ENCODE data around the gene MACROD2. TPM values are rescaled to one million over a fixed set of nuclear protein-coding genes. Genes with fewer than 3 reads are reported as not detected.
"Not testable (repeated sequence)": the region's sequence is repeated elsewhere in the genome, so short reads cannot be mapped to it uniquely, and the experiment has no call there.

Gene MACROD2
- total and polyA plus RNA-seq, 9 donors: 2.0 to 4.9 (median 3.1) TPM

- Histone ChIP-seq H3K4me3 (ENCODE audit: low read length) (no peak overlapping the region), H3K27ac (ENCODE audit: low read length) (no peak overlapping the region), H3K27me3 (ENCODE audit: control insufficient read depth, insufficient read depth, low read length) (no peaks in the 10 kb centered on the region), H3K4me1 (ENCODE audit: control insufficient read depth, insufficient read depth, low read length) (no peaks in the 10 kb centered on the region), H3K36me3 (ENCODE audit: control insufficient read depth, insufficient read depth, low read length) (no peaks in the 10 kb centered on the region), H3K9me3 (replicated peaks; ENCODE audit: control insufficient read depth, low read depth, low read length) (no peaks in the 10 kb centered on the region)
- no peak for DNase-seq
- no CpG with 5 or more reads among the region's 1 CpG for WGBS (ENCODE audit: insufficient coverage)
Measured at GRCh38 chr20:15113144-15113773, 1117.9 kb downstream of the MACROD2 start.

GRCh38 chr20:15119852-15120487 is 1124.7 kb downstream of the MACROD2 start:
- Histone ChIP-seq H3K9me3 (replicated peaks; ENCODE audit: control insufficient read depth, low read depth, low read length) (no peaks in the 10 kb centered on the region), H3K4me3 (ENCODE audit: low read length) (no peak overlapping the region), H3K27ac (ENCODE audit: low read length) (no peak overlapping the region), H3K36me3 (ENCODE audit: control insufficient read depth, insufficient read depth, low read length) (no peaks in the 10 kb centered on the region), H3K27me3 (ENCODE audit: control insufficient read depth, insufficient read depth, low read length) (no peaks in the 10 kb centered on the region), H3K4me1 (ENCODE audit: control insufficient read depth, insufficient read depth, low read length) (no peaks in the 10 kb centered on the region)
- WGBS (ENCODE audit: insufficient coverage): no CpG with 5 or more reads among the region's 4 CpGs
- DNase-seq: no peak

GRCh38 chr20:15122613-15123012 is 1127.3 kb downstream of the MACROD2 start:
- Histone ChIP-seq H3K36me3 (ENCODE audit: control insufficient read depth, insufficient read depth, low read length) (no peaks in the 10 kb centered on the region), H3K27ac (ENCODE audit: low read length) (no peak overlapping the region), H3K4me3 (ENCODE audit: low read length) (no peak overlapping the region), H3K4me1 (ENCODE audit: control insufficient read depth, insufficient read depth, low read length) (no peaks in the 10 kb centered on the region), H3K27me3 (ENCODE audit: control insufficient read depth, insufficient read depth, low read length) (no peaks in the 10 kb centered on the region), H3K9me3 (replicated peaks; ENCODE audit: control insufficient read depth, low read depth, low read length) (no peaks in the 10 kb centered on the region)
- WGBS (ENCODE audit: insufficient coverage): no CpG with 5 or more reads among the region's 1 CpG
- no peak for DNase-seq

- Histone ChIP-seq H3K9me3 (replicated peaks; ENCODE audit: control insufficient read depth, low read depth, low read length) (no peaks in the 10 kb centered on the region), H3K27ac (ENCODE audit: low read length) (no peak overlapping the region), H3K36me3 (ENCODE audit: control insufficient read depth, insufficient read depth, low read length) (no peaks in the 10 kb centered on the region), H3K27me3 (ENCODE audit: control insufficient read depth, insufficient read depth, low read length) (no peaks in the 10 kb centered on the region), H3K4me1 (ENCODE audit: control insufficient read depth, insufficient read depth, low read length) (no peaks in the 10 kb centered on the region), H3K4me3 (ENCODE audit: low read length) (no peak overlapping the region)
- WGBS (ENCODE audit: insufficient coverage): no CpG with 5 or more reads among the region's 2 CpGs
- DNase-seq: no peak
Measured at GRCh38 chr20:15131176-15131575, 1135.9 kb downstream of the MACROD2 start.

GRCh38 chr20:15138548-15139126 is 1143.3 kb downstream of the MACROD2 start:
- WGBS (ENCODE audit: insufficient coverage): 60% methylated on average over 1 of the region's 4 CpGs
- DNase-seq: no peak
- no peak overlapping the region for H3K4me3 ChIP-seq (ENCODE audit: low read length)

GRCh38 chr20:15139522-15139921 is 1144.2 kb downstream of the MACROD2 start:
- H3K4me3 ChIP-seq (ENCODE audit: low read length): no peak overlapping the region
- H3K9me3 ChIP-seq (replicated peaks; ENCODE audit: control insufficient read depth, low read depth, low read length): no peaks in the 10 kb centered on the region
- DNase-seq: no peak
- no peak overlapping the region for H3K27ac ChIP-seq (ENCODE audit: low read length)
- H3K27me3 ChIP-seq (ENCODE audit: control insufficient read depth, insufficient read depth, low read length): no peaks in the 10 kb centered on the region
- H3K36me3 ChIP-seq (ENCODE audit: control insufficient read depth, insufficient read depth, low read length): no peaks in the 10 kb centered on the region
- H3K4me1 ChIP-seq (ENCODE audit: control insufficient read depth, insufficient read depth, low read length): no peaks in the 10 kb centered on the region
- 64% methylated on average over 2 of the region's 2 CpGs for WGBS (ENCODE audit: insufficient coverage)

More at GRCh38 chr20:15138548-15139126, 1143.3 kb downstream of the MACROD2 start:
- H3K27ac ChIP-seq (ENCODE audit: low read length): no peak overlapping the region
- H3K27me3 ChIP-seq (ENCODE audit: control insufficient read depth, insufficient read depth, low read length): no peaks in the 10 kb centered on the region
- no peaks in the 10 kb centered on the region for H3K4me1 ChIP-seq (ENCODE audit: control insufficient read depth, insufficient read depth, low read length)
- no peaks in the 10 kb centered on the region for H3K9me3 ChIP-seq (replicated peaks; ENCODE audit: control insufficient read depth, low read depth, low read length)
- H3K36me3 ChIP-seq (ENCODE audit: control insufficient read depth, insufficient read depth, low read length): no peaks in the 10 kb centered on the region

- Histone ChIP-seq H3K4me1 (ENCODE audit: control insufficient read depth, insufficient read depth, low read length) (no peaks in the 10 kb centered on the region), H3K27ac (ENCODE audit: low read length) (no peak overlapping the region), H3K36me3 (ENCODE audit: control insufficient read depth, insufficient read depth, low read length) (no peaks in the 10 kb centered on the region), H3K4me3 (ENCODE audit: low read length) (no peak overlapping the region), H3K9me3 (replicated peaks; ENCODE audit: control insufficient read depth, low read depth, low read length) (no peaks in the 10 kb centered on the region), H3K27me3 (ENCODE audit: control insufficient read depth, insufficient read depth, low read length) (no peaks in the 10 kb centered on the region)
- peak; percentile 51 for DNase-seq
- WGBS (ENCODE audit: insufficient coverage): no CpG with 5 or more reads among the region's 2 CpGs
Measured at GRCh38 chr20:15140286-15140685, 1145.0 kb downstream of the MACROD2 start.

- no CpG with 5 or more reads among the region's 1 CpG for WGBS (ENCODE audit: insufficient coverage)
Measured at GRCh38 chr20:15140940-15141339, 1145.6 kb downstream of the MACROD2 start.

GRCh38 chr20:15141861-15142260 is 1146.5 kb downstream of the MACROD2 start:
- H3K36me3 ChIP-seq (ENCODE audit: control insufficient read depth, insufficient read depth, low read length): no peaks in the 10 kb centered on the region
- no peaks in the 10 kb centered on the region for H3K4me1 ChIP-seq (ENCODE audit: control insufficient read depth, insufficient read depth, low read length)
- no peak for DNase-seq
- WGBS (ENCODE audit: insufficient coverage): 90% methylated on average over 1 of the region's 4 CpGs
- no peaks in the 10 kb centered on the region for H3K27me3 ChIP-seq (ENCODE audit: control insufficient read depth, insufficient read depth, low read length)
- no peaks in the 10 kb centered on the region for H3K9me3 ChIP-seq (replicated peaks; ENCODE audit: control insufficient read depth, low read depth, low read length)
- H3K27ac ChIP-seq (ENCODE audit: low read length): no peak overlapping the region
- H3K4me3 ChIP-seq (ENCODE audit: low read length): no peak overlapping the region

More at GRCh38 chr20:15140940-15141339, 1145.6 kb downstream of the MACROD2 start:
- not testable (repeated sequence) for H3K9me3 ChIP-seq (replicated peaks; ENCODE audit: control insufficient read depth, low read depth, low read length); H3K27ac ChIP-seq (ENCODE audit: low read length); H3K4me3 ChIP-seq (ENCODE audit: low read length); H3K36me3 ChIP-seq (ENCODE audit: control insufficient read depth, insufficient read depth, low read length); H3K27me3 ChIP-seq (ENCODE audit: control insufficient read depth, insufficient read depth, low read length); DNase-seq; H3K4me1 ChIP-seq (ENCODE audit: control insufficient read depth, insufficient read depth, low read length)

- WGBS (ENCODE audit: insufficient coverage): no CpG with 5 or more reads among the region's 1 CpG
- Histone ChIP-seq H3K4me1 (ENCODE audit: control insufficient read depth, insufficient read depth, low read length) (no peaks in the 10 kb centered on the region), H3K27ac (ENCODE audit: low read length) (no peak overlapping the region), H3K4me3 (ENCODE audit: low read length) (no peak overlapping the region), H3K36me3 (ENCODE audit: control insufficient read depth, insufficient read depth, low read length) (no peaks in the 10 kb centered on the region), H3K9me3 (replicated peaks; ENCODE audit: control insufficient read depth, low read depth, low read length) (no peaks in the 10 kb centered on the region), H3K27me3 (ENCODE audit: control insufficient read depth, insufficient read depth, low read length) (no peaks in the 10 kb centered on the region)
- DNase-seq: no peak
Measured at GRCh38 chr20:15143478-15143877, 1148.2 kb downstream of the MACROD2 start.
